CD4-positive, CD25-positive, alpha-beta regulatory T cell (primary cell): ENCODE measurements around the gene SPATA17. TPM values are rescaled to one million over a fixed set of nuclear protein-coding genes. Genes with fewer than 3 reads are reported as not detected.
"Not testable (repeated sequence)": the region's sequence is repeated elsewhere in the genome, so short reads cannot be mapped to it uniquely, and the experiment has no call there.

Experiments used
- ATAC-seq, 2 donors: fragments of 150-1000 bp; cut with Tn5 transposase; one replicate each; pipeline ENCODE4 v1.10.0; 2021; ENCODE audit warnings: low read depth in 2 of 2, moderate number of reproducible peaks in 2 of 2, moderate library complexity in 1 of 2
- DNase-seq, 3 donors: peaks; one replicate each; pipeline versions ENCODE4 v3.0.0 to v3.0.0-alpha.2; 2012 to 2022; ENCODE audit warnings: mixed read lengths in 1 of 3
- H3K27ac ChIP-seq: one replicate; pipeline ENCODE4 v1.7.0; 2013; ENCODE audit warnings: mild to moderate bottlenecking, low read length; ENCODE audit not compliant: insufficient read depth, poor library complexity, severe bottlenecking
- H3K27me3 ChIP-seq: one replicate; pipeline ENCODE4 v1.7.0; 2013; ENCODE audit warnings: low read length; ENCODE audit not compliant: control insufficient read depth, insufficient read depth
- H3K36me3 ChIP-seq: one replicate; pipeline ENCODE4 v1.7.0; 2013; ENCODE audit warnings: mild to moderate bottlenecking, low read length, moderate library complexity; ENCODE audit not compliant: control insufficient read depth, insufficient read depth
- H3K4me1 ChIP-seq: 2 replicates; pipeline ENCODE4 v1.7.0; 2013; ENCODE audit warnings: mild to moderate bottlenecking, low read length; ENCODE audit not compliant: insufficient read depth, control insufficient read depth, poor library complexity, severe bottlenecking
- H3K4me3 ChIP-seq: one replicate; pipeline ENCODE4 v1.7.0; 2013; ENCODE audit warnings: low read depth, mild to moderate bottlenecking, low read length, moderate library complexity
- H3K9me3 ChIP-seq, 2 experiments: 1 replicate in 1 of 2; 2 replicates in 1 of 2; pipeline ENCODE4 v1.7.0; 2013; ENCODE audit warnings: low read length in 2 of 2, mild to moderate bottlenecking in 1 of 2, moderate library complexity in 1 of 2; ENCODE audit not compliant: control insufficient read depth in 2 of 2
- H3K27ac Mint-ChIP-seq, 3 donors: one replicate each; pipeline ENCODE4 v1.8.0; 2020 to 2022; ENCODE audit warnings: mild to moderate bottlenecking in 3 of 3, mixed read lengths in 3 of 3, moderate library complexity in 2 of 3
- H3K27me3 Mint-ChIP-seq: one replicate; pipeline ENCODE4 v1.8.0; 2022; ENCODE audit warnings: mild to moderate bottlenecking, mixed read lengths
- H3K36me3 Mint-ChIP-seq: one replicate; pipeline ENCODE4 v1.8.0; 2020; ENCODE audit warnings: mixed read lengths
- H3K4me1 Mint-ChIP-seq, 4 donors: one replicate each; pipeline ENCODE4 v1.8.0; 2020 to 2022; ENCODE audit warnings: mixed read lengths in 4 of 4, mild to moderate bottlenecking in 1 of 4
- H3K4me3 Mint-ChIP-seq, 4 donors: one replicate each; pipeline ENCODE4 v1.8.0; 2020 to 2022; ENCODE audit warnings: mild to moderate bottlenecking in 4 of 4, mixed read lengths in 4 of 4, moderate library complexity in 3 of 4
- H3K9me3 Mint-ChIP-seq, 7 donors: one replicate each; pipeline ENCODE4 v1.8.0; 2020 to 2022; ENCODE audit warnings: mixed read lengths in 7 of 7, mild to moderate bottlenecking in 3 of 7, moderate library complexity in 2 of 7
- polyA plus RNA-seq, 4 donors: library from polyadenylated mRNA; unstranded; fragments of 300-500 nt; fragmentation: Illumina TruSeq; gene quantifications; one replicate each; pipeline ENCODE4 v1.2.3, GENCODE V29; 2021
- total RNA-seq: library from RNA; stranded (reverse); gene quantifications from one replicate; pipeline ENCODE4 v1.2.3, GENCODE V29; 2022

Gene SPATA17
- total RNA-seq, result not detected
- not detected for polyA plus RNA-seq

- Mint-ChIP-seq H3K9me3 (peaks cover 0 to 2% (median 0%) of the 10 kb centered on the region in 7 donors), H3K4me3 (peak within 1 kb of the TSS; percentile 93 to 100 (median 95)), H3K36me3 (no peaks in the 10 kb centered on the region), H3K4me1 (peaks cover 19 to 49% (median 35%) of the 10 kb centered on the region in 4 donors), H3K27me3 (peaks cover 19% of the 10 kb centered on the region), H3K27ac (peak within 1 kb of the TSS; percentile 98 to 99 (median 99))
- DNase-seq (peak; percentile 66 to 93 (median 90)), ATAC-seq (peak; percentile 88 to 89)
- Histone ChIP-seq H3K9me3 (no peaks in the 10 kb centered on the region), H3K27me3 (no peaks in the 10 kb centered on the region), H3K27ac (peak within 1 kb of the TSS; percentile 91), H3K4me3 (peak within 1 kb of the TSS; percentile 98), H3K4me1 (peaks cover 38% of the 10 kb centered on the region), H3K36me3 (no peaks in the 10 kb centered on the region)
Observed at GRCh38 chr1:217630711-217631591, at the start of gene SPATA17, which contains the start of gene GPATCH2. Gene SPATA17 (plus strand): TSS chr1:217631344. CDS start chr1:217631379, 35 bp downstream. Gene GPATCH2 (minus strand): TSS chr1:217631090. CDS start chr1:217630971, 119 bp downstream.

GRCh38 chr1:217584286-217584811 is 46.8 kb upstream of the SPATA17 start:
- not testable (repeated sequence) for H3K9me3 Mint-ChIP-seq, H3K4me3 ChIP-seq, H3K27me3 Mint-ChIP-seq, H3K4me1 Mint-ChIP-seq, H3K27ac ChIP-seq, H3K9me3 ChIP-seq, ATAC-seq, H3K36me3 ChIP-seq, DNase-seq, H3K27ac Mint-ChIP-seq, H3K4me3 Mint-ChIP-seq, H3K4me1 ChIP-seq, H3K36me3 Mint-ChIP-seq, H3K27me3 ChIP-seq

GRCh38 chr1:217585577-217585976 is 45.6 kb upstream of the SPATA17 start:
- Histone ChIP-seq H3K4me1 (no peaks in the 10 kb centered on the region), H3K36me3 (no peaks in the 10 kb centered on the region), H3K4me3 (no peak overlapping the region), H3K9me3 (no peaks in the 10 kb centered on the region), H3K27ac (no peak overlapping the region), H3K27me3 (no peaks in the 10 kb centered on the region)
- no peaks in the 10 kb centered on the region for H3K9me3 Mint-ChIP-seq
- ATAC-seq (no peak), DNase-seq (no peak)
- peaks cover 0 to 10% (median 4%) of the 10 kb centered on the region in 4 donors for H3K4me1 Mint-ChIP-seq
- no peaks in the 10 kb centered on the region for H3K27me3 Mint-ChIP-seq
- no peak overlapping the region for H3K4me3 Mint-ChIP-seq
- peaks cover 3% of the 10 kb centered on the region for H3K36me3 Mint-ChIP-seq
- no peak overlapping the region for H3K27ac Mint-ChIP-seq

- H3K27ac ChIP-seq, result no peak overlapping the region
- no peaks in the 10 kb centered on the region for H3K27me3 ChIP-seq
- Mint-ChIP-seq H3K4me1 (peaks cover 0 to 10% (median 5%) of the 10 kb centered on the region in 4 donors), H3K9me3 (no peaks in the 10 kb centered on the region), H3K27me3 (no peaks in the 10 kb centered on the region), H3K27ac (peak overlapping the region in 1 of 3 donors; percentile 42), H3K4me3 (no peak overlapping the region), H3K36me3 (peaks cover 3% of the 10 kb centered on the region)
- no peak overlapping the region for H3K4me3 ChIP-seq
- H3K36me3 ChIP-seq, result no peaks in the 10 kb centered on the region
- ATAC-seq (no peak), DNase-seq (no peak)
- no peaks in the 10 kb centered on the region for H3K9me3 ChIP-seq
- H3K4me1 ChIP-seq, result no peaks in the 10 kb centered on the region
Observed at GRCh38 chr1:217586586-217586985, 44.6 kb upstream of the SPATA17 start.

GRCh38 chr1:217590598-217590997 is 40.5 kb upstream of the SPATA17 start:
- Mint-ChIP-seq H3K27ac (no peak overlapping the region), H3K4me3 (no peak overlapping the region), H3K36me3 (no peaks in the 10 kb centered on the region), H3K27me3 (no peaks in the 10 kb centered on the region), H3K4me1 (peaks cover 0 to 10% (median 5%) of the 10 kb centered on the region in 4 donors), H3K9me3 (no peaks in the 10 kb centered on the region)
- H3K4me1 ChIP-seq, result no peaks in the 10 kb centered on the region
- H3K9me3 ChIP-seq, result no peaks in the 10 kb centered on the region
- no peak overlapping the region for H3K4me3 ChIP-seq
- no peak overlapping the region for H3K27ac ChIP-seq
- DNase-seq (no peak), ATAC-seq (no peak)
- H3K36me3 ChIP-seq, result no peaks in the 10 kb centered on the region
- no peaks in the 10 kb centered on the region for H3K27me3 ChIP-seq

GRCh38 chr1:217599154-217599553 is 32.0 kb upstream of the SPATA17 start:
- peaks cover 0 to 2% (median 0%) of the 10 kb centered on the region in 7 donors for H3K9me3 Mint-ChIP-seq
- no peaks in the 10 kb centered on the region for H3K27me3 Mint-ChIP-seq
- Histone ChIP-seq H3K9me3 (no peaks in the 10 kb centered on the region), H3K27ac (no peak overlapping the region), H3K36me3 (no peaks in the 10 kb centered on the region), H3K4me3 (no peak overlapping the region), H3K4me1 (no peaks in the 10 kb centered on the region), H3K27me3 (no peaks in the 10 kb centered on the region)
- no peak overlapping the region for H3K27ac Mint-ChIP-seq
- no peak for DNase-seq
- H3K36me3 Mint-ChIP-seq, result peaks cover 17% of the 10 kb centered on the region
- H3K4me3 Mint-ChIP-seq, result no peak overlapping the region
- no peak for ATAC-seq
- peaks cover 0 to 6% (median 1%) of the 10 kb centered on the region in 4 donors for H3K4me1 Mint-ChIP-seq

- H3K36me3 ChIP-seq, result peaks cover 3% of the 10 kb centered on the region
- no peaks in the 10 kb centered on the region for H3K4me1 ChIP-seq
- Mint-ChIP-seq H3K27me3 (no peaks in the 10 kb centered on the region), H3K9me3 (no peaks in the 10 kb centered on the region), H3K4me3 (no peak overlapping the region), H3K36me3 (peaks cover 20% of the 10 kb centered on the region), H3K27ac (no peak overlapping the region), H3K4me1 (peaks cover 0 to 6% (median 1%) of the 10 kb centered on the region in 4 donors)
- H3K4me3 ChIP-seq, result no peak overlapping the region
- H3K27me3 ChIP-seq, result no peaks in the 10 kb centered on the region
- DNase-seq, result no peak
- H3K27ac ChIP-seq, result no peak overlapping the region
- no peaks in the 10 kb centered on the region for H3K9me3 ChIP-seq
- no peak for ATAC-seq
Observed at GRCh38 chr1:217602380-217602779, 28.8 kb upstream of the SPATA17 start.
